Stimulated activated CD8-positive, alpha-beta memory T cell treated with anti-CD3 and anti-CD28 coated beads, Interleukin-2, amount 100 ng/mL, for 48 hours (primary cell): Measurements from ENCODE around the gene SMAD3.

ENCODE experiments used
- DNase-seq, 2 donors: peaks; one replicate each; pipeline ENCODE4 v3.0.0-alpha.2; 2020; ENCODE audit warnings: low read depth in 2 of 2

SMAD3 gene

DNA sequence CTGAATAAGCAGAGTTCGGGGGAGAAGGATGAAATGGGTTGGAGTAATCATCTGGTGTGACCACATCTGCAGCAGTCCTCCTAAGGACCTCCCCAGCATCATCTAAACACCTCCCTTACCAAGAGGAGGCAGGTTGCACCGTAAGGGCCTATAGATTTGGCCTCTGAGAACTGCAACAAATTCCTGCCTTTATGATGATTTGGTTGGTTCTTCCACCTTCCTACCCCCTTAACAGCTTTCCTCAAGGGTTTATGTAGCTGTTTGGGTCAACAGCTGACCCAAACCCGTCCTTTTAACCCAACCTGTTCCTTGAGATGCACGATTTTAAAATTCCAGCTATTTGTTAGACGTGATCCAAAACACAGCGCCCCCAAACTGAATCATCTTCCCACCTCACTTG is 130.8 kb downstream of the SMAD3 start:
- DNase-seq = no peak

DNA sequence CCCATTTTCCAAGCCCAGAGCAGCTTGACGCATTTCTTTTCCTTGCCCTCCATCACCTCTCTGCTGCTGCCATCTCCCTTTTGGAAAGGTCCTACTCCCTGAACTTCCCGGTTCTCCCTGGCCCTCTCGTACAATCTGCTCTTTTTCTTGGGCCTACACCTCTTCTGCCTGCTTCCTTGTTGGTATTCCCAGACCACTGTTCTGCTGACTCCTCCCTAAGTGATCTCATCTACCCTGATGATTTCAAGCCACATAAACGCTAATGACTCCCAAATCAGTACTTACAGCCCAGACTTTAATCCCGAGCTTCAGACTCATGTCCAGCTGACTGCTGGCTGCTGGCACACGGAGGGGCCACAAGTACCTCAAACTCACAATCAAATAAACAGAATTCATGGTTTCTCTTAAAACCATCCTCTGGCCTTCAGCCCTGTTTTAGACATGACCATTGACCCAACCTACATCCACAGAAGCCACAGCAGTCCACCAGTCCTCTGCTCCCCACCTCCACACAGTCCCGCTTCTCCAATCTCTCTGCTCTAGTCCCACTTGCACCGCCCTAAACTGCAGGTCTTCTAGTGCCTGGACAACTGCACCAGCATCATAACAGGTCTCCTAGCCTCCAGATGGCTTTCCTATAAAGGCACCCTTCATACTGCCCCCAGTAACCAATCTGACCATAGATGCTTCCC is 131.4 kb downstream of the SMAD3 start:
- DNase-seq = no peak

- DNase-seq = no peak
Observed at GRCh38 chr15:67197364-67197695, 131.9 kb downstream of the SMAD3 start.

GRCh38 chr15:67198157-67198754 is 132.9 kb downstream of the SMAD3 start:
- DNase-seq = no peak

DNA sequence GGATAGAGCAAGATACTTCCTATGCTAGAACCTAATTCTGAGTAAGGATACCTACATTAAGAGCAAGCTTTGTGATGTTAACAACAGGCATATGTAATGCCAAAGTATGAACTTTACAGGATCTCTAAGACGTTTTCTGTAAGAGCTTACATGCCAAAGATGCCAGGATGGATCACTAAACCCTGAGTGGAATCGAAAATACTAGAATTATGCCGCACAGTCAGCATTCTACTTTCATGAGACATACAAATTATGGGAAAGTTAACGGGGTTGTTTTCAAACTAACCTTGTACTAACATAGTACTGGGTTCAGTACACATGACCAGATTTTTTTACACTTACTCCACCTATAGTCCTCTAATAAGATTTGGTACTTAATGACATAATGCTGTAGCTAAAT is 134.0 kb downstream of the SMAD3 start:
- DNase-seq = no peak

DNA sequence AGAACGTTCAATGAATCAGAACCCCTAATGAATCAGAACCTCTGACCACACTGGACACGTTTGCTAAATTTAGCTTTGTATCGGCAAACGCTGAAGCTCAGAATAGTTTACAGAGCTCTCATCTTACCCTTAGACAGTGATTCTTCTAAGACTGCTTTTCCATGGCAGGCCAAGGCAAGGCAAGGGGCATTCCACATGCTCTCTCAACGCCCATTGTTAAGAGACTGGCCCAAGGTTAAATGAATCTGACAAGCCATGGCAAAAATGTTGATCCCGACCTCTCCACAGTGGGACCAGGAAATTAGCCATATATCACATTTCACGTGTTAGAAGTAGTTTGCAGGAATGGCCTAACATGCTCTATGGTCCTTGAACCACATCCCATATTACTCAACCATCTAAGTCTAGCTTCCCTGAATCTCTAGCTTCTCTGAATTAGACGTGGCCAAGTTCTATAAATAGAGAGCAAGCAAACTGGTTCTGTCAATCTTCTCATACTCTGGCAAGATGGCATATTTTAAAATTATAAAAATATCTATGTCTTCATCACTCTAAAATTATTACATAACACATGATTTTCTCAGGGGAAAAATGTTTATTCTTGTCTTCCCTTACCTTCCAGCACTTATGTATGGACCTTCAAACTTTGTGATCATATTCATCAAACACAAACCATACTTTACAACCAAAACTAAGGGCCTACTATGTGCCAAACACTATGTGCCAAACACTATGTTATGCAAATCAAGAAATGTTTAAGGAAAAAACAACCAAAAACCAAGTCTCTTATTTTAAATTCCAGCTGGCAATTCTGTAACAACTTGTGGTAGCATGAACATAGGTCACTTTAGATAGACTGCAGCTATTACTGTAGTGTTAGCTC is 134.7 kb downstream of the SMAD3 start:
- no peak for DNase-seq

DNA sequence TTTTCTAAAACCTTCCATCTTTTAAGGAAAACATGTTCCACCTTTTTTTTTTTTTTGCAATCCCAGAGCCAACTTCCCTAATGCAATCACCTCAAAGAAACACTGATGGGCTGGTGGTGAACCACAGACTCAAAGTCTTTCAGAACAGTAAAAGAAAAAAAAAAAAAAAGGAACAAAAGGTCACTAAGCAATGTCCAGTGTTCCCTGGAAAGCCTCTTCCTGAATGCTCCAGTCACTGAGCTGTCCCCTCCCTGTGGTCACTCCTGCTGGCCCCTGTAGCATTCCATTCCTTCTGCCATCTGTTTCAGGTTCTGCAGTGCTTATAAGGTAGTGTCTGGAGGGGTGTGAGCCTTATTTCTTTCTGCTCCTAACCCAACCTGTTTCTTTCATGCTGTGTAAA is 135.7 kb downstream of the SMAD3 start:
- no peak for DNase-seq

DNA sequence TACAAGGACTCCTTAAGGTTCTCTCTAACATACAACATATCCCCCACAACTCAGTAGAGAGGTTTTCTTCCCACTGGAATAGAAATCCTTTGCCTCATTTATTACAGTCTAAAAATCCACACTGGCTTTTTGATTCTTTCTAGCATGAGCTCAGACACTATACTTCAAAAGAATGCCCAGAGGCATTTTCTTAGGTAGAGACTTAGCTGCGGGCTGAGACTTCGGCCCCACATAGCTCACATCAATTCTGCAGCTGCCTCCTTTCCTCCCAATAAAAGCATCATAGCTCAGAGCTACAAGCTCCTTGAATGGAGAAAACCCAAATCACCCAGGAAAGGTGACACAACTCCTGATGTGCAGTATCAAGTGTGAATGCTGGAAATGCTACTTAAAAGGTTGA is 136.7 kb downstream of the SMAD3 start:
- DNase-seq = no peak

- DNase-seq = no peak
Observed at GRCh38 chr15:67202991-67203390, 137.6 kb downstream of the SMAD3 start.

DNA sequence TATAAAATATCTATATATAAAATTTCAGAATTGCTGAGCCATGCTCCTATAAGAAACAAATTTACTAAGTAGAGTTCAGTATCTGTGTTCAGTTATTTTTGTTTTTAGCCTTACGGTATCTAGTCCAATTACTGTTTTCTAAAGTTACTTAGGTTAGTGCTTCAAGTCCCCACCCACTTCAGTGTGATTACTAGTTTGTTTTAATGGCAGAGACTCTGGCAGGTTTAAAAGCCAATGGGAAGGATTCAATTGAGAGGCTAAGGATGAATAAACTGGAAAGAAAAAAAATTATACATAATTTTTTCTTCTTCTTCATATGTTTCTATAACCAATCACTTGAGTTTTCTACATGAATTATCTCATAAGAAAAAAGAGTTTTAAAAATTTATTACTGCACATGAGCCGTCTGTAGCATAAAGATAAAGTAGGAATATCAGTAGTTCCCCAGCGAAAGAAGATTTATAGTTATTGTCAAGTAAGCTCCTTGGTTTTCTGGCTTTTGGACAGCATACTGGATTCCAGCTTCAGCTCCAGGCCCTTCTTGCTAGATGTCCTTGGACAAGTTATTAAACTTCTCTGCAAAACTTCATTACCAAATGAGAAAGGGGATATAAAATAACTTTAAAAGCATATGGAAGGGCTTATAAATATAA is 142.3 kb downstream of the SMAD3 start:
- no peak for DNase-seq

GRCh38 chr15:67208396-67208795 is 143.0 kb downstream of the SMAD3 start:
- DNase-seq = no peak

GRCh38 chr15:67210555-67211168 is 145.3 kb downstream of the SMAD3 start:
- DNase-seq = no peak

DNA sequence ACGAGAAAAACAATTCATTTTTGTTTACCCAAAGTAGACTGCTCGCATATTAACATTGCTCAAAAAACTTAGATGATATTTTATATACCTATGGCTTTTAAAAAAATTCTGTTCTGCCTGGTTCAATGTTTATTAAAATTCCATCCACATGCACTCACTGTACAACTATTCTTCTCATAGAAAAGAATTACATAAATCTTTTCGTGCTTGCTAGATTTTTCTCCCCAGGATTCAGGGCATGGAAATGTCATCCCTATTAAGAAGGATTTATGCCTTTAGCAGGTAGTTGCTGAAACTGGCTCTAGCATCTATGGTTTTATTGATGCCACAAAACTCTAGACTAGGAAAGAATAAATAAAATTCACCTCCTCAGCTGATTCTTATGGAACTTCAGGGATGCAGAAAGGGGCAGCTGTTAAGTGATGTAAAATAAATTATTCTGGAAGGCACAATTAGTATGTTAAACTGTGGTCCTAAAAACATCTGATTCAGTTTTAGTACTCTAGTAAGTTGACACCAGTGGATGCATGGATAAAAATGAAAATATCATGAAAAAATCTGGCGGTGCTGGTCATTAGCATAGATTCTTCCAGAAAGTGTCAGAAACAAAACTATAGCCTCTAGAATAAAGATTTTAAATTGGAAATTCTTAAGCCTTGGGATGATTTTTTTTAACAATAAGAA is 147.4 kb downstream of the SMAD3 start:
- DNase-seq = no peak

DNA sequence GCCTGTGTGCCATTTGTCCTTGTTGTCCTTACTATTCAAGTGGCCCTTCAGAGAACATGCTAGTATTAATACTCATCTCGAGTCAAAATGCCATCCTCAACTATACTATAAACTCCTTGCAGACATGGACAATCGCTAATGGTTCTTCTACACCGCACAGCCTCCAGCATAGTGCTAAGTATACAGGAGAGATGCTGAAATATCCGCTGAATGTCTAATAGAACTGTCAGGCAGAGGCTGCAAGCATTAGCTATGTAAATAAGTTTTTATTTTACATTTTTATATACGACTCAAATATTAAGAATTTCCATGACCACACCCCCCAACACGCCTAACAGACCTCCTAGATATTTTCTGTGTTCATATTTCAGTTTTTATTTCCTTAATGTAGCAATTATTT is 149.7 kb downstream of the SMAD3 start:
- no peak for DNase-seq

GRCh38 chr15:67216859-67217258 is 151.5 kb downstream of the SMAD3 start:
- no peak for DNase-seq

DNA sequence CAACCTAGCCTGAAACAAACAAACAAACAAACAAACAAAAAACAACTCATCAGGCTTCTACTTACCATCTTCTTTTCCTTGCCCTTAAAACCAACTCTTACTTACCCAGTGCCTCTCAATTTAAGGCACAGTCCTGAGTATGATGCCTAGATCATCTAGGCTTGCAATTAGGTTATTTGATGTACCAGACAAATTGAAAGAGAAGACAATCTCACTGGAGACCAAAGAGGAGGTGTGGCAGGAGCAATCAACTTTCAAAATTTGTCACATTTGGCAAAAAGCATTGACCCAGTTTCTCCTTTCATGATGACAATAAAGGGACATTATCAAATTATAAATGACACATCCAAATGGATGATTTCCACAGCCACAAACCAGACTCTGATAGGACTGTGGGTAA is 153.0 kb downstream of the SMAD3 start:
- DNase-seq = no peak

GRCh38 chr15:67219288-67219687 is 153.9 kb downstream of the SMAD3 start:
- DNase-seq = no peak

GRCh38 chr15:67224889-67225288 is 159.5 kb downstream of the SMAD3 start:
- DNase-seq = no peak

DNA sequence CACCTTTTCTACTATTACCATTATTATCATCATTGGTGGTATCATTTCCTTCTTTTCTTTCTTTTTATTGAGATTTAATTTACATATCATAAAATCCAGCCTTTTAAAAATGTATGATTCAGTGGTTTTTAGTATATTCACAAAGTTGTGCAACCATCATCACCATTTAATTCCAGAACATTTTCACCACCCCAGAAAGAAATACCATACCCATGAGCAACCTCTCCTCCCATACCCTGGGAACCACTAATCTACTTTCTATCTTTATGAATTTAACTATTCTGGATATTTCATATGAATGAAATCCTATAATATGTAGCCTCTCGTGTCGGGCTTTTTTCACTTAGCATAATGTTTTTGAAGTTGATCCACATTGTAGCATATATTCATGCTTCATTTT is 159.9 kb downstream of the SMAD3 start:
- DNase-seq = no peak

DNA sequence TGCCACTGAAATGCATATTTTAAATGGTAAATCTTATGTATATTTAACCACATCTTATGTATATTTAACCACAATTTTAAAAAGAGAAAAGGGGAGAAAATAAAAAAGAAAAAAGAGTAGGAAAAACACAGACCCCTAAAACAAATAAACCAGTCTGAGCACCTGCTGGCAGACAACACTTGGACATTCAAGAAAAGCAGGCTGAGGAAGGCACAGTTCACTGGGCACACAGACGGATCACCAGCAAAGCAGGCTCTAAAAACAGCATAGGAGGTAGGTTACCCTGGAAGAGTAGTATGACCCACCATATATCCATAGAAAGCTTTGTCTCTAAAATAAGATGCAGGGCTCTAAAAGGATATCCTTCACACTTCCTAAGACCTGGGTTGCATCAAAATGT is 162.0 kb downstream of the SMAD3 start:
- DNase-seq = no peak

- DNase-seq = no peak
Observed at GRCh38 chr15:67227846-67228245, 162.4 kb downstream of the SMAD3 start.

DNA sequence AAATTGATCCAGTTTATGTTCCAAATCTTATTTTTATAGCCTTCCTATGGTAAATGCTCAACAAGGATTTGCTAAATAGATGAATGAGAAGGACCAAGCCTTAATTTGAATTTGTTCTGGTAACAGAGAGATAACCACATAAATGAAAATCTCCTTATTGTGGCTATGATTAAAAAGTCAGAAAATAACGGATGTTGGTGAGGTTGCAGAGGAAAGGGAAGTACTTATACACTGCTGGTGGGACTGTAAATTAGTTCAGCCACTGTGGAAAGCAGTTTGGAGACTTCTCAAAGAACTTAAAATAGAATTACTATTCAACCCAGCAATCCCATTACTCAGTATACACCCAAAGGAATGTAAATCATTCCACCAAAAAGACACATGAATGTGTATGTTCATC is 162.9 kb downstream of the SMAD3 start:
- no peak for DNase-seq
